Measurements from ENCODE around the gene PTPRO. TPM values are rescaled to one million over a fixed set of nuclear protein-coding genes. Genes with fewer than 3 reads are reported as not detected.
"Not testable (repeated sequence)": the region's sequence is repeated elsewhere in the genome, so short reads cannot be mapped to it uniquely, and the experiment has no call there.

Gene PTPRO
- total RNA-seq, 2 experiments from 2014 or later: 0.17 to 0.25 TPM

- no peaks in the 10 kb centered on the region for H3K27me3 Mint-ChIP-seq (ENCODE audit: low read depth)
- H3K36me3 Mint-ChIP-seq (ENCODE audit: low read depth): no peaks in the 10 kb centered on the region
- intact Hi-C loops (cut with micrococcal nuclease): no loop called here
These were observed 279.0 kb downstream of the PTPRO start for GRCh38 chr12:15601210-15601800.

GRCh38 chr12:15602051-15602672 is 279.9 kb downstream of the PTPRO start:
- no peak overlapping the region for H3K4me3 Mint-ChIP-seq
- H3K9me3 Mint-ChIP-seq: no peaks in the 10 kb centered on the region
- H3K36me3 Mint-ChIP-seq (ENCODE audit: low read depth): no peaks in the 10 kb centered on the region
- intact Hi-C loops (cut with micrococcal nuclease): no loop called here
- H3K4me1 Mint-ChIP-seq (ENCODE audit: low read depth): peaks cover 7% of the 10 kb centered on the region
- DNase-seq: no peak
- CTCF ChIA-PET: no interaction called here
- H3K27me3 Mint-ChIP-seq (ENCODE audit: low read depth): no peaks in the 10 kb centered on the region
- H3K27ac Mint-ChIP-seq: no peak overlapping the region

More at GRCh38 chr12:15601210-15601800, 279.0 kb downstream of the PTPRO start:
- Mint-ChIP-seq H3K4me3 (no peak overlapping the region), H3K9me3 (no peaks in the 10 kb centered on the region), H3K27ac (no peak overlapping the region), H3K4me1 (ENCODE audit: low read depth) (peaks cover 7% of the 10 kb centered on the region)
- peak; percentile 8 for DNase-seq
- CTCF ChIA-PET: no interaction called here

- no peaks in the 10 kb centered on the region for H3K36me3 Mint-ChIP-seq (ENCODE audit: low read depth)
- no peaks in the 10 kb centered on the region for H3K27me3 Mint-ChIP-seq (ENCODE audit: low read depth)
- no peak for DNase-seq
- peaks cover 7% of the 10 kb centered on the region for H3K4me1 Mint-ChIP-seq (ENCODE audit: low read depth)
- intact Hi-C loops (cut with micrococcal nuclease): no loop called here
- CTCF ChIA-PET: no interaction called here
- H3K27ac Mint-ChIP-seq: no peak overlapping the region
- no peak overlapping the region for H3K4me3 Mint-ChIP-seq
- H3K9me3 Mint-ChIP-seq: no peaks in the 10 kb centered on the region
These were observed 281.3 kb downstream of the PTPRO start for GRCh38 chr12:15603474-15604085.

GRCh38 chr12:15605881-15606590 is 283.7 kb downstream of the PTPRO start:
- Mint-ChIP-seq H3K9me3 (no peaks in the 10 kb centered on the region), H3K4me3 (no peak overlapping the region), H3K36me3 (ENCODE audit: low read depth) (no peaks in the 10 kb centered on the region), H3K27ac (no peak overlapping the region), H3K27me3 (ENCODE audit: low read depth) (no peaks in the 10 kb centered on the region), H3K4me1 (ENCODE audit: low read depth) (peaks cover 4% of the 10 kb centered on the region)
- CTCF ChIA-PET: interaction anchor here (1.4 to 1.5 kb wide), 2 partner anchors 15 to 22 kb away, joined by 4 to 6 read pairs; no protein-coding TSS in a partner anchor
- intact Hi-C loops (cut with micrococcal nuclease): no loop called here
- no peak for DNase-seq

- Mint-ChIP-seq H3K27ac (no peak overlapping the region), H3K36me3 (ENCODE audit: low read depth) (no peaks in the 10 kb centered on the region), H3K27me3 (ENCODE audit: low read depth) (no peaks in the 10 kb centered on the region), H3K4me1 (ENCODE audit: low read depth) (no peaks in the 10 kb centered on the region), H3K9me3 (peaks cover 3% of the 10 kb centered on the region), H3K4me3 (no peak overlapping the region)
- intact Hi-C loops (cut with micrococcal nuclease): no loop called here
- CTCF ChIA-PET: interaction anchor here (1.3 kb wide), 1 partner anchor 14 kb away, joined by 4 read pairs; no protein-coding TSS in a partner anchor
- DNase-seq: no peak
These were observed 286.1 kb downstream of the PTPRO start for GRCh38 chr12:15608406-15608805.

GRCh38 chr12:15608941-15609340 is 286.6 kb downstream of the PTPRO start:
- Mint-ChIP-seq H3K36me3 (ENCODE audit: low read depth) (no peaks in the 10 kb centered on the region), H3K4me1 (ENCODE audit: low read depth) (no peaks in the 10 kb centered on the region), H3K27ac (no peak overlapping the region), H3K9me3 (peaks cover 3% of the 10 kb centered on the region), H3K27me3 (ENCODE audit: low read depth) (peaks cover under 1% of the 10 kb centered on the region), H3K4me3 (no peak overlapping the region)
- CTCF ChIA-PET: interaction anchor here (0.6 to 1.8 kb wide), 2 partner anchors 24 to 233 kb away, joined by 3 to 4 read pairs; no protein-coding TSS in a partner anchor
- no peak for DNase-seq
- intact Hi-C loops (cut with micrococcal nuclease): no loop called here

GRCh38 chr12:15613981-15614380 is 291.7 kb downstream of the PTPRO start:
- intact Hi-C loops (cut with micrococcal nuclease): no loop called here
- Mint-ChIP-seq H3K4me1 (ENCODE audit: low read depth) (no peaks in the 10 kb centered on the region), H3K36me3 (ENCODE audit: low read depth) (no peaks in the 10 kb centered on the region), H3K27me3 (ENCODE audit: low read depth) (peaks cover 8% of the 10 kb centered on the region), H3K27ac (no peak overlapping the region), H3K4me3 (no peak overlapping the region), H3K9me3 (peaks cover 9% of the 10 kb centered on the region)
- CTCF ChIA-PET: no interaction called here
- DNase-seq: no peak

- H3K36me3 Mint-ChIP-seq (ENCODE audit: low read depth); H3K27ac Mint-ChIP-seq; DNase-seq; H3K4me1 Mint-ChIP-seq (ENCODE audit: low read depth); H3K9me3 Mint-ChIP-seq; H3K4me3 Mint-ChIP-seq; intact Hi-C loops (cut with micrococcal nuclease): not testable (repeated sequence)
- peaks cover 14% of the 10 kb centered on the region for H3K27me3 Mint-ChIP-seq (ENCODE audit: low read depth)
- CTCF ChIA-PET: interaction anchor here (0.7 kb wide), 1 partner anchor 256 kb away, joined by 4 read pairs; no protein-coding TSS in a partner anchor
These were observed 294.2 kb downstream of the PTPRO start for GRCh38 chr12:15616495-15616894.

- intact Hi-C loops (cut with micrococcal nuclease): no loop called here
- H3K9me3 Mint-ChIP-seq: peaks cover 6% of the 10 kb centered on the region
- no peak overlapping the region for H3K4me3 Mint-ChIP-seq
- H3K27me3 Mint-ChIP-seq (ENCODE audit: low read depth): peaks cover 7% of the 10 kb centered on the region
- no peaks in the 10 kb centered on the region for H3K4me1 Mint-ChIP-seq (ENCODE audit: low read depth)
- no peaks in the 10 kb centered on the region for H3K36me3 Mint-ChIP-seq (ENCODE audit: low read depth)
- CTCF ChIA-PET: no interaction called here
- H3K27ac Mint-ChIP-seq: no peak overlapping the region
- DNase-seq: no peak
These were observed 298.6 kb downstream of the PTPRO start for GRCh38 chr12:15620741-15621539.

GRCh38 chr12:15625075-15625474 is 302.8 kb downstream of the PTPRO start:
- H3K4me3 Mint-ChIP-seq: no peak overlapping the region
- no peaks in the 10 kb centered on the region for H3K9me3 Mint-ChIP-seq
- CTCF ChIA-PET: no interaction called here
- no peaks in the 10 kb centered on the region for H3K27me3 Mint-ChIP-seq (ENCODE audit: low read depth)
- H3K36me3 Mint-ChIP-seq (ENCODE audit: low read depth): no peaks in the 10 kb centered on the region
- intact Hi-C loops (cut with micrococcal nuclease): no loop called here
- no peak for DNase-seq
- H3K4me1 Mint-ChIP-seq (ENCODE audit: low read depth): no peaks in the 10 kb centered on the region
- no peak overlapping the region for H3K27ac Mint-ChIP-seq

GRCh38 chr12:15627995-15628945 is 306.0 kb downstream of the PTPRO start:
- CTCF ChIA-PET: interaction anchor here (0.6 kb wide), 1 partner anchor 282 kb away, joined by 3 read pairs; no protein-coding TSS in a partner anchor
- Mint-ChIP-seq H3K27ac (no peak overlapping the region), H3K36me3 (ENCODE audit: low read depth) (no peaks in the 10 kb centered on the region), H3K4me1 (ENCODE audit: low read depth) (no peaks in the 10 kb centered on the region), H3K4me3 (no peak overlapping the region), H3K9me3 (no peaks in the 10 kb centered on the region), H3K27me3 (ENCODE audit: low read depth) (no peaks in the 10 kb centered on the region)
- intact Hi-C loops (cut with micrococcal nuclease): no loop called here
- no peak for DNase-seq

All from activated naive CD4-positive, alpha-beta T cell treated with anti-CD3 and anti-CD28 coated beads for 36 hours (primary cell).